HG03095 (cell line): ENCODE measurements around the gene TMCC2.

Experiments
- ATAC-seq: cut with Tn5 transposase; IDR thresholded peaks from one replicate; pipeline ENCODE4 v1.9.1; 2021; ENCODE audit warnings: moderate library complexity; ENCODE audit not compliant: unreplicated experiment

Gene TMCC2

DNA sequence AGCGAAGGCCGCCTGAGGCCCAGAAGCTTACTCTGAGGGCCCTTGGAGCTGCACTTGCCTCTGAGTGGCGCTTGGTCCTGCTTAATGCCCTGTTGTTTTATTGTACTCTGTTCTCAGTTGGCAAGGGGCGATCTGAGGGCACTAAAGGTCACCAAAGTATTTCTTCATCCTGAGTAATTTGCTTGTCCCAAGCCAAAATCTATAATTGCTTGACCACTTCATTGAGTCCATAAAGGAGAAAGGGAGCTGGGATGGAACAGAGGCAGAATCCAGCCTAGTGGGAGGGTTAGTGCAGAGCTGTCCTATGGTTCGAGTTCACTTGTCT is 94.2 kb downstream of the TMCC2 start:
- no peak for ATAC-seq
